Measurements from ENCODE around the gene TTC34. TPM values are rescaled to one million over a fixed set of nuclear protein-coding genes. Genes with fewer than 3 reads are reported as not detected.

Gene TTC34
- total RNA-seq, 1 experiment from 2014 or later: 0.38 TPM

DNA sequence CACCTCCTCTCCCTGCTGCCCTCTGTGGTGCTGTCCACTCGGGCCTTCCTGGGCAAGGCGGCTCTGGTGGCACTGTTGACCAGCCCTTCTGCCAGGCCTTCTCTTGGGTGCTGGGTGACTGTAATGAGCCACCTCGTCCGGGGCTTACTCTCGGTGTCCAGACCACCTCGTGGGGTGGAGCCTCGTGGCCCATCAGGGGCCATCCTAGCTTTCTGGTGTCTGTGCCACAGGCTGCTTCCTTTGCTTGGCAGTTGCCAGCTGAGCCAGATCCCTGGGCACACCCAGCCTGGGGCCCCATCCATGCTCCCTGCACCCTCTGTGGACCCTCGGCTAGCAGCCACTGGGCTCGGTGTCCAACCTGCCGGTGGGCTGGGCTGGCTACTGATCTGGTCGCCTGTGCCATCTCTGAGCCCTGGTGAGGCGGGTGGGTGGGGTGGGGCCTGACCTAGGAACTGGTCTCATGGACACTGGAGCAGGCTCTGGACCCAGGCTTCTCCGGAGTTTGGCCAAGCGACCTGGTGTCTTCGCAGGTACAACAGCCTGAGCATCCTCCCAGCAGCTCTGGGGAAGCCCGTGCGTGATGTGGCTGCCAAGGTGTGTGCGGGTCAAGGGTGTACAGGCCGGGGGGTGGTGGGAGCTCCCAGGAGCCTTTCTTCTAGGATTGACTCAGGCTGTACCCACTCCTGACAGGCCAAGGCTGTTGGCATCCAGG lies 213.5 kb downstream of the TTC34 start:
- H3K4me1 ChIP-seq: no peaks in the 10 kb centered on the region
- no peaks in the 10 kb centered on the region for H3K27me3 ChIP-seq
- no peak overlapping the region; the same call in 1 of the 2 replicates for H3K4me3 ChIP-seq
- DNase-seq: no peak
- H3K9me3 ChIP-seq (replicated peaks): no peaks in the 10 kb centered on the region
- no peak overlapping the region for H3K27ac ChIP-seq
- no peaks in the 10 kb centered on the region for H3K36me3 ChIP-seq

- DNase-seq: peak in 1 of 2 experiments; percentile 50
- peak overlapping the region; percentile 84 for H3K4me3 ChIP-seq
- H3K36me3 ChIP-seq: no peaks in the 10 kb centered on the region
- H3K4me1 ChIP-seq: no peaks in the 10 kb centered on the region
- no peaks in the 10 kb centered on the region for H3K9me3 ChIP-seq (replicated peaks)
- no peak overlapping the region; the same call in 1 of the 2 replicates for H3K27ac ChIP-seq
- no peaks in the 10 kb centered on the region for H3K27me3 ChIP-seq
Measured at GRCh38 chr1:2587071-2587859, 214.2 kb downstream of the TTC34 start.

GRCh38 chr1:2586154-2587070 lies 215.1 kb downstream of the TTC34 start, which contains the start of gene PRXL2B:
TSS of gene PRXL2B (plus strand) at chr1:2586777. CDS start at chr1:2586886, 109 bp downstream.
- no peaks in the 10 kb centered on the region for H3K9me3 ChIP-seq (replicated peaks)
- H3K27ac ChIP-seq: peak within 1 kb of the TSS; percentile 58

More at GRCh38 chr1:2586154-2587070, 215.1 kb downstream of the TTC34 start, which contains the start of gene PRXL2B:
- Histone ChIP-seq H3K36me3 (no peaks in the 10 kb centered on the region), H3K4me3 (peak within 1 kb of the TSS; percentile 84), H3K27me3 (no peaks in the 10 kb centered on the region), H3K4me1 (no peaks in the 10 kb centered on the region)
- DNase-seq: peak; percentile 99

Other genes with a start within 250 kb of the TTC34 start
- 0.51 TPM in 1 of 2 replicates, not detected in the other for gene TNFRSF14, start 245.3 kb downstream of the TTC34 start, total RNA-seq (2014; rRNA removed; shearing (Covaris generic))
- 21.3 and 22.5 TPM in 2 replicates for gene PRXL2B, start 214.9 kb downstream of the TTC34 start, total RNA-seq (2014; rRNA removed; shearing (Covaris generic))
- not detected in 2 replicates for gene MMEL1, start 168.7 kb downstream of the TTC34 start, total RNA-seq (2014; rRNA removed; shearing (Covaris generic))
- not detected in 2 replicates for gene ACTRT2, start 219.8 kb upstream of the TTC34 start, total RNA-seq (2014; rRNA removed; shearing (Covaris generic))

Measured in SJCRH30 (cell line).